ENCODE results near the gene TMA7B. TPM values are rescaled to one million over a fixed set of nuclear protein-coding genes. Genes with fewer than 3 reads are reported as not detected.

Gene TMA7B
- total and polyA plus RNA-seq, 7 donors, result 0.41 TPM; not detected in 6

Other genes with a start within 250 kb of the TMA7B start
- gene ENTHD1, start 66.6 kb upstream of the TMA7B start, total RNA-seq, result not detected
- under 1 TPM in 1 of 3 donors, not detected in 2; 0.09 TPM for gene ENTHD1, start 66.6 kb upstream of the TMA7B start, polyA plus RNA-seq
- gene GRAP2, start 59.3 kb upstream of the TMA7B start, total RNA-seq, result 1 to 10 TPM in 2 of 4 donors, under 1 TPM in 2; 0.49 to 1.8 (median 1.0) TPM
- 1 to 10 TPM in 2 of 3 donors, under 1 TPM in 1; 0.46 to 9.7 (median 3.6) TPM for gene GRAP2, start 59.3 kb upstream of the TMA7B start, polyA plus RNA-seq
- gene FAM83F, start 34.6 kb downstream of the TMA7B start, total RNA-seq, result under 1 TPM; under 0.01 to 0.71 (median 0.08) TPM
- gene FAM83F, start 34.6 kb downstream of the TMA7B start, polyA plus RNA-seq, result 10 to 100 TPM; 10.2 to 19.5 (median 17.8) TPM
- gene TNRC6B, start 217.5 kb downstream of the TMA7B start, total RNA-seq, result 10 to 100 TPM; 26.5 to 51.8 (median 28.1) TPM
- gene TNRC6B, start 217.5 kb downstream of the TMA7B start, polyA plus RNA-seq, result 10 to 100 TPM in 1 of 3 donors, 1 to 10 TPM in 1, under 1 TPM in 1; 0.60 to 23.0 (median 9.2) TPM